Activated CD4-positive, alpha-beta T cell treated with anti-CD3 and anti-CD28 coated beads for 36 hours (primary cell): Measurements from ENCODE around the gene CORO1C. TPM values are rescaled to one million over a fixed set of nuclear protein-coding genes. Genes with fewer than 3 reads are reported as not detected.

ENCODE experiments used
- ATAC-seq: fragments of 200-7000 bp; cut with Tn5 transposase; one replicate; pipeline ENCODE4 v1.10.0; 2021; ENCODE audit warnings: mild to moderate bottlenecking, moderate library complexity
- CTCF ChIA-PET: fragments of 350-600 bp; sonication (Branson Sonifier 250); formaldehyde crosslinking; loops from one replicate; lab custom pipeline; 2021; ENCODE audit warnings: antibody characterized with exemption; lab: Charles Lee
- POLR2A ChIA-PET: fragments of 350-600 bp; sonication (Branson Sonifier 250); formaldehyde crosslinking; loops from one replicate; lab custom pipeline; 2021; ENCODE audit warnings: antibody characterized with exemption, inconsistent platforms; lab: Charles Lee
- DNase-seq: peaks from one replicate; pipeline ENCODE4 v3.0.0-alpha.2; 2020
- H3K27ac Mint-ChIP-seq: one replicate; pipeline ENCODE4 v1.8.0; 2021; ENCODE audit warnings: mixed read lengths
- H3K27me3 Mint-ChIP-seq: one replicate; pipeline ENCODE4 v1.8.0; 2021; ENCODE audit warnings: mixed read lengths
- H3K36me3 Mint-ChIP-seq: one replicate; pipeline ENCODE4 v1.8.0; 2021; ENCODE audit warnings: low read depth, mixed read lengths
- H3K4me1 Mint-ChIP-seq: one replicate; pipeline ENCODE4 v1.8.0; 2021; ENCODE audit warnings: mixed read lengths
- H3K4me3 Mint-ChIP-seq: one replicate; pipeline ENCODE4 v1.8.0; 2021; ENCODE audit warnings: mild to moderate bottlenecking, moderate library complexity, mixed read lengths
- H3K9me3 Mint-ChIP-seq: one replicate; pipeline ENCODE4 v1.8.0; 2021; ENCODE audit warnings: low read depth, mixed read lengths
- intact Hi-C, 2 experiments: fragments of 100-400 bp; cut with DNase I in 1 of 2; cut with micrococcal nuclease in 1 of 2; formaldehyde crosslinking; loops; one replicate each; pipeline versions ENCODE4 v1.14.2 to v1.15.1; 2022 to 2024; cut with DNase I, micrococcal nuclease
- total RNA-seq, 2 experiments: library from RNA; stranded (reverse); gene quantifications; one replicate each; pipeline ENCODE4 v1.2.3, GENCODE V29; 2021

CORO1C gene
- total RNA-seq, 2 experiments from 2014 or later: 83.5 to 90.8 TPM

DNA sequence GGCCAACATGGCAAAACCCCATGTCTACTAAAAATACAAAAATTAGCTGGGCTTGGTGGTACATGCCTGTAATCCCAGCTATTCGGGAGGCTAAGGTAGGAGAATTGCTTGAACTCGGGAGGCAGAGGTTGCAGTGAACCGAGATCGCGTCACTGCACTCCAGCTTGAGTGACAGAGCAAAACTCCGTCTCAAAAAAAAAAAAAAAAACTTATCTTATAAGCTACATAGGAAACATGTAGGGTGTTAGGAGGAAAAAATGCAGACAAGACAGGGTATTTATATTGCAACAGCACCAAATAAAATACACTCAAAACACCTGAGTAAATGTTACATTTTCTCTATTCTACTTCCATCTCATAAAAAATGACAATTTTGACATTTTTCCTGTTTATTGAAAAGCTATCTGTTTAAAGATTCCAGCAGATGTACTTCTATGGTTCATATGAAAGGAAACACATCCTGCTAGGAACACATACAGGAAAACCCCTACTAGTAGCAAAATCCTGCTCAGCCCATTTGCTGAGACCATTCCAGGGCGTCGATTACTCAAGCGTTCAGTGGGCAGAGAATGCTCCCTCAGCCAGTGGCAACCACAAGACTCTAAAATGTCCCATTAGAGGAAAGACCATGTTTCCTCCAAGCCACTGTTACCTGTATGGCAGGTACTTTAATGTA lies 19.7 kb downstream of the CORO1C start:
- Mint-ChIP-seq H3K36me3 (no peaks in the 10 kb centered on the region), H3K9me3 (no peaks in the 10 kb centered on the region), H3K27ac (no peak overlapping the region), H3K4me3 (no peak overlapping the region), H3K27me3 (no peaks in the 10 kb centered on the region), H3K4me1 (peaks cover 3% of the 10 kb centered on the region)
- intact Hi-C loops: no loop called here
- no peak for ATAC-seq
- no peak for DNase-seq
- POLR2A ChIA-PET: no interaction called here
- CTCF ChIA-PET: interaction anchor here (0.7 kb wide), 1 partner anchor 445 kb away, joined by 3 read pairs; no protein-coding TSS in a partner anchor

DNA sequence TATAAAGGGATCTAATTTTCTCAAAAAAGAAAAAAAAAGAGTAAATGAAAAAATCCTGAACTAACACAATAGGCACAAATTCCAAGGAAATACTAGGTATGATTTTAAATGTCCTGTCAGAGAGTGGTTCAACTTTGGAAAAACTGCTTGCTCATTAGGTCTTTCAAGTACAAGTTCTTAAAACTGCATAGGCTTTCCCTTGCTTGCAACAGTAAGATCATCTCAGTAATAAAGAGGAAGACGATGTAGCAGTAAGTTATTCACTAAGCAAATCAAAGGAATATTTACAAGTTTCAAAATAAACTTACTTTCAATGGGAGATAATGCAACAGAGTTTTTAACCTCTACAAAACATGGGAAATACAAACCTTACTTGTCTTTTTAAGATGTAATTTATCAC lies 21.6 kb downstream of the CORO1C start:
- no peak for DNase-seq
- no peaks in the 10 kb centered on the region for H3K27me3 Mint-ChIP-seq
- peaks cover 3% of the 10 kb centered on the region for H3K4me1 Mint-ChIP-seq
- intact Hi-C loops: no loop called here
- ATAC-seq: no peak
- no peak overlapping the region for H3K4me3 Mint-ChIP-seq
- ChIA-PET CTCF (interaction anchor here (1.0 kb wide), 1 partner anchor 25 kb away, joined by 3 read pairs; no protein-coding TSS in a partner anchor), POLR2A (no interaction called here)
- no peaks in the 10 kb centered on the region for H3K9me3 Mint-ChIP-seq
- no peak overlapping the region for H3K27ac Mint-ChIP-seq
- H3K36me3 Mint-ChIP-seq: peaks cover 3% of the 10 kb centered on the region

DNA sequence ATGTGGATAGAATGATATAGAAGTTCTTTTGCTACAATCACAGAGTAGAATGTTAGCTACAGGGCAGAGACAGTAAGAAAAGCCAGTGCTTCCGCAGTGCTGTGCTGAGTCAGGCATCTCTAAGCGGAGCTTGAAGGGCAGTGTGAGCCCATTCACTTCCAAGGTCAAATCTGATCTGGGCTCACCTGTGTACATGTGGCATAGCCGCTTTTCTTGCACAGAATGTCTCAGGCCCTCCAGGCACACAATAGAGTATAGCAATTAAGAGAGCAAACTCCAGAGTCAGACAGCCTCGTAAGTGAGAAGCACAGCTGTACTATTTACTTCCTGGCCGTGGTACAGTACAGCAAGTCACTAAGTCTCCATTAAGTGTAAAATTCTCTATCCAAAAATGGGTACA lies 26.8 kb downstream of the CORO1C start:
- POLR2A ChIA-PET: interaction anchor here (0.7 kb wide), 1 partner anchor 740 kb away, joined by 6 read pairs; no protein-coding TSS in a partner anchor
- peaks cover 21% of the 10 kb centered on the region for H3K4me1 Mint-ChIP-seq
- no peak for DNase-seq
- H3K4me3 Mint-ChIP-seq: no peak overlapping the region
- H3K9me3 Mint-ChIP-seq: no peaks in the 10 kb centered on the region
- H3K27me3 Mint-ChIP-seq: no peaks in the 10 kb centered on the region
- CTCF ChIA-PET: interaction anchor here (0.7 to 1.4 kb wide), 3 partner anchors 8 to 39 kb away, joined by 3 to 4 read pairs (median 3); no protein-coding TSS in a partner anchor
- ATAC-seq: no peak
- H3K27ac Mint-ChIP-seq: no peak overlapping the region
- H3K36me3 Mint-ChIP-seq: peaks cover 18% of the 10 kb centered on the region
- intact Hi-C loops: no loop called here

DNA sequence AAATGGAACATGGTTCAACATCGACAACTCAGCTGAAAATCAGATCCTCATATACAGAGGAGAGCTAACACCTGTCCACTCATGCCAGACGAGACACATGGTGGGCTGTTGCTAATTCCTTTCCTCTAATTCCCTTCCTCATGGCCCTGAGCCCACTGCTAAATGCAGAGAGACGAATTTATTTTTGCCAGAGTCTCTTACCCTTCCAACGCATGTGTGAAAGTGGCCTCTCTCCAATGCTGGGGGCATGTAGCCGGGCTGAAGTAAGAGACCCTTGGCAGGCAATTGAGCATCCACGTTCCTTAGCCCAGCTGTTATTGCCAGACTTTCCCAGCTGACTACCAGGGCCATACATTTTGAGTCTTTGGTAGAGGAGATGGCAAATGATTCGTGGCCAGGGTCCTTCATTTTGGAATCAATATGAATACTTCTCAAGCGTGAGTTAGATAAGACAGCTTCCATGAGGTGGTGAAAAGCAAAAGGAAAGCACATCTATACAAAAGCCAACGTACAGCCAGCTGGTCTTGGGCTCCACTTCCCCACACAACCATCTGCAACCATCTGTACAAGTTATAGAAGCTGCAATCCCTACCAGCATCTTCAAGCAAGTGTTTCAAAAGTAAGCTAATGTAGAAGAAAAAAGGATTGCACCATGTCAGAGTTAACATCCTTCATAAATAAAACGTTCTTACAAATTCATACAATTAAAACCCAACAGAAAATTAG lies 28.6 kb downstream of the CORO1C start:
- Mint-ChIP-seq H3K27me3 (no peaks in the 10 kb centered on the region), H3K27ac (no peak overlapping the region), H3K36me3 (peaks cover 31% of the 10 kb centered on the region), H3K4me1 (peaks cover 21% of the 10 kb centered on the region), H3K4me3 (no peak overlapping the region), H3K9me3 (no peaks in the 10 kb centered on the region)
- intact Hi-C loops: loop anchor here in 1 of 2 experiments (2.0 kb wide), 1 partner anchor 20 kb away; no protein-coding TSS in a partner anchor
- POLR2A ChIA-PET: interaction anchor here (0.8 to 1.1 kb wide), 3 partner anchors 12 to 36 kb away, joined by 3 to 4 read pairs (median 3); no protein-coding TSS in a partner anchor
- DNase-seq (no peak), ATAC-seq (peak; percentile 14)
- CTCF ChIA-PET: interaction anchor here (0.9 to 1.6 kb wide), 12 partner anchors 10 to 103 kb away, joined by 3 to 7 read pairs (median 4); no protein-coding TSS in a partner anchor

DNA sequence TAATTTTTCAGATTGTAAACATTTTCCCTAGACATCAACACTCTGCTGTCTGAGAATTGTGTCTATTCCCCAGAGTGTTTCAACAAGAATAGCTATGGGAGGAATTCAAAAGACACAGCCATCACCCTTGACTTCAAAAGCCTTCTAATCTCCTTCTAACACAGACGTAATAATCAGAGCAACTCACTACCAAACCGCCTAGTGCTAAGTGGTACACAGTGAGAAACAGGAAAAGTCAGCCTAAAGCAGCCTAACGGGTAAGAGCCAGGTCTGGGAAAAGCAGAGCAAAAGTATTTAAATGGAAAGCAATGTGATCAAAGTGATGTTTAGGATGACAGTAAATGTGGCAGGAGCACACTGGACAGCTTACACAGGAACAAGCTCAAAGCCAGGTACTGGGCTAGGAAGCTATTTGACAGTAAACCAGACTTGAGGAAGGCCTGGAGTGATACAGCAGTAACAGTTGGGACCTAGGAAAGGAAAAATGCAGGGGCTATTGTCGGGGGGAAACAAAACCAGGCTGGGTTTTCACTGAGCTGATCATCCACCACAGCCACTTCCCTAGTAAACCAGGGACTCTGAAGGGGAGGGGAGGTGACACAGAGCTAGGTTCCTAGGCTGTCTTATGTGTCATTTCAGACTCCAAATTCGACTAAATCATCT lies 29.4 kb downstream of the CORO1C start:
- ChIA-PET POLR2A (interaction anchor here (0.8 to 1.1 kb wide), 4 partner anchors 12 to 169 kb away, joined by 3 to 4 read pairs (median 3); no protein-coding TSS in a partner anchor), CTCF (interaction anchor here (0.6 to 1.6 kb wide), 11 partner anchors 9 to 187 kb away, joined by 3 to 7 read pairs (median 4); no protein-coding TSS in a partner anchor)
- Mint-ChIP-seq H3K27me3 (no peaks in the 10 kb centered on the region), H3K27ac (no peak overlapping the region), H3K36me3 (peaks cover 34% of the 10 kb centered on the region), H3K9me3 (no peaks in the 10 kb centered on the region), H3K4me3 (no peak overlapping the region), H3K4me1 (peaks cover 28% of the 10 kb centered on the region)
- intact Hi-C loops: loop anchor here in 1 of 2 experiments (2.0 kb wide), 1 partner anchor 21 kb away; no protein-coding TSS in a partner anchor
- DNase-seq: peak; percentile 39
- ATAC-seq: peak; percentile 98

DNA sequence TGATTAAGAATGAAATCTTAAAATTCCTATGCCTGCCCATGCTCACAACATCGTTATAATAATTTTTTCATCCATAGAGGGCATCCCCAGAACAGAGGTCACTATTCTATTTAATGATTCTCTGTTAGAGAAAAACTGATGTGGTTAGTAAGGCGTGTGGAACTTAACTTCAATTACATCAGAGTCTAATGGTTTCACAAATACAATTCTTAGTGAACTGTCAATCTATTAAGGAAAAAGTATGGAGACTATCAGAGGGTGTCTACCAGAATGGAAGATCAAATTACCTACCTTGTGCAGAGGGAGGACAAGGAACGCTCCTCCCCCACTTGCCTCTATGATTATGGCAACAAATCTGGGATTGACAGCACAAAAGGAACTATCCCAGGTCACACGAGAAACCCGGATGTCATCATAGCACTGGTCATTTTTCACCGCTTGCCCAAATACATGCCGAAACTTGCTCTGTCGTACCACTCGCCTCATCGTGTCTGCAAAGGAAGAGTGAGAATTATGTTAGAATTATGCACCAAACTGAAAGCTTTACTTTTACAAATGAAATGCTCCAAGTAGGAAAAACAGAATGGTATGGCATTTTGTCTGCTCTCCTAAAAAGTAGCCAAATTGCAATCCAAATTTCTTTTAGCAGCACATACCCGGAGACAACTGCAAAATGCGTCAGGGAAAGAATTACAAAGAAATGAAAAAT lies 30.3 kb downstream of the CORO1C start:
- DNase-seq: no peak
- ChIA-PET CTCF (interaction anchor here (1.5 to 1.6 kb wide), 3 partner anchors 8 to 102 kb away, joined by 5 to 6 read pairs (median 5); no protein-coding TSS in a partner anchor), POLR2A (no interaction called here)
- H3K4me1 Mint-ChIP-seq: peaks cover 37% of the 10 kb centered on the region
- no peak for ATAC-seq
- intact Hi-C loops: no loop called here
- H3K27me3 Mint-ChIP-seq: no peaks in the 10 kb centered on the region
- no peak overlapping the region for H3K4me3 Mint-ChIP-seq
- H3K36me3 Mint-ChIP-seq: peaks cover 34% of the 10 kb centered on the region
- H3K9me3 Mint-ChIP-seq: no peaks in the 10 kb centered on the region
- H3K27ac Mint-ChIP-seq: no peak overlapping the region

DNA sequence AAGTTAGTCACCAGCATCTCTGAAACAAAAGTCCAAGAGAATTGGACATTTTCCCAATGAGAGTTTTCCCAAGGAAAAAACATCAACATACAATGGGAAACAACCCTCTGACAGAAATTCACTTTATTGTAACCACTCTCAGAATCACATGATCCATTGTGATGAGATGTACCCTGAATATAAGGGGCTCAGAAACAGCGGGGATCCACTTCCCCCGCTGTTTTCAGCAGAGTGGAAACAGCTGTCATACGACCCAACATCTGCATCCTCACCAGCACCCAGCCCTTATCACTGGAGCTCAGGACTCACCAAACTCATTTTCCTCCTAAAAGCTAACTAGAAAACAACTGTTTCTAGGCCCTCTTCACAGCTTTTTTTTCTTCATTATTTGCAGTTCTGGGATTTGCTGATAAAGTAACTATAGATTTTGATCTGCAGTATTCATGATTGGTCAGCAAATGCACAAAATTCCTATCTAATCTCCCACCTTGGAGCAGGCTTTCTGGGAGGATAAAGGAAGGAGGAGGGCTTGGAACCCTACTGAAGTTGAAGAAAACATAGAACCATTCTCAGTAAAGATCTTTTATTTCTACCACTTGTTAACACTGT lies 31.3 kb downstream of the CORO1C start:
- H3K36me3 Mint-ChIP-seq: peaks cover 36% of the 10 kb centered on the region

DNA sequence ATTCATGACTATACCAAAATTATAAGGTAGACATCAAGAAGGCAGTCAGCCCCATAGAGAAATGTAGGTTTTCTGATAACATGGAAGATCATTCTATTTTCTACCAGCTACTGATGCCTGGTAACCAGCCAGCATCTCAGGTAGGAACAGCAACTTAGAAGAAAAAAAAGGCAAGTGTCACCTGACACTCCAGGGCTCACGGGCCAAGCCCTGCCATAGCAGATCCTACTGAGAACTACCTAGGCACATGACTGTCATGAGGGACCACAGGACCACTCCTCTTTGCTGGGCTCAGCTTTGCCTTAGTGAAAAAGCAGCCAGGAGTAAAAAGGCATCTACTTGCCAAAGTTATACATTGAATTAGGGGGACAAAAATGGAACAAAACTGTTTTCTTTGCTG lies 33.4 kb downstream of the CORO1C start:
- Mint-ChIP-seq H3K36me3 (peaks cover 41% of the 10 kb centered on the region), H3K4me3 (no peak overlapping the region), H3K4me1 (peaks cover 59% of the 10 kb centered on the region), H3K27ac (no peak overlapping the region), H3K27me3 (no peaks in the 10 kb centered on the region), H3K9me3 (peaks cover 5% of the 10 kb centered on the region)
- intact Hi-C loops: loop anchor here in 1 of 2 experiments (2.0 to 10.0 kb wide), 2 partner anchors 33 to 1373 kb away; no protein-coding TSS in a partner anchor
- no peak for DNase-seq
- ChIA-PET CTCF (interaction anchor here (0.6 to 1.4 kb wide), 2 partner anchors 18 to 33 kb away, joined by 3 to 6 read pairs; no protein-coding TSS in a partner anchor), POLR2A (interaction anchor here (1.0 kb wide), 1 partner anchor 8 kb away, joined by 4 read pairs; no protein-coding TSS in a partner anchor)
- ATAC-seq: no peak

More for the DNA sequence above, 31.3 kb downstream of the CORO1C start:
- ATAC-seq: no peak
- intact Hi-C loops: loop anchor here in 1 of 2 experiments (10.0 kb wide), 1 partner anchor 1375 kb away; no protein-coding TSS in a partner anchor
- H3K27ac Mint-ChIP-seq: no peak overlapping the region
- H3K4me3 Mint-ChIP-seq: no peak overlapping the region
- ChIA-PET CTCF (interaction anchor here (0.9 kb wide), 1 partner anchor 9 kb away, joined by 3 read pairs; no protein-coding TSS in a partner anchor), POLR2A (no interaction called here)
- peaks cover 4% of the 10 kb centered on the region for H3K9me3 Mint-ChIP-seq
- peaks cover 46% of the 10 kb centered on the region for H3K4me1 Mint-ChIP-seq
- H3K27me3 Mint-ChIP-seq: no peaks in the 10 kb centered on the region
- DNase-seq: no peak

DNA sequence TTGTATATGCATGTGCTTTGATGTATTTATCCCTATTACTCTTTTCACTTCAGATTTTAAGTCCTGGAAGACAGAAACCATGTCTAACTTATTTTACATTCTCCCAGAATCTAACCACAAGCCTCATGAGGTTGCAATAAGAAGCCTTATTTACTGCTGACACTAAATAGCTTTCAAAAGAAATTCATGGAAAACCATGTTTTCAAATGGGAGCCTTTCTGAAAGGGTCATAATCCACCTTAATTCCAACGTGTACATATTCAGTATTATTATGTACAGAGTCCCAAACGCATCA lies 34.4 kb downstream of the CORO1C start:
- H3K4me3 Mint-ChIP-seq: no peak overlapping the region
- peaks cover 41% of the 10 kb centered on the region for H3K36me3 Mint-ChIP-seq

More for the DNA sequence above, 34.4 kb downstream of the CORO1C start:
- no peak for DNase-seq
- Mint-ChIP-seq H3K27me3 (no peaks in the 10 kb centered on the region), H3K27ac (peak overlapping the region; percentile 39), H3K9me3 (peaks cover 5% of the 10 kb centered on the region), H3K4me1 (peaks cover 57% of the 10 kb centered on the region)
- ChIA-PET POLR2A (interaction anchor here (1.0 kb wide), 1 partner anchor 34 kb away, joined by 3 read pairs; no protein-coding TSS in a partner anchor), CTCF (interaction anchor here (0.6 to 1.0 kb wide), 3 partner anchors 8 to 47 kb away, joined by 3 read pairs; no protein-coding TSS in a partner anchor)
- no peak for ATAC-seq
- intact Hi-C loops: loop anchor here (1.0 to 10.0 kb wide), 5 partner anchors 27 to 1372 kb away; partner anchors contain the start of gene CORO1C (in 1 of the 2)
